ENCODE measurements around the gene JAK1.

GRCh38 chr1:64900916-64901315 is 65.4 kb downstream of the JAK1 start:
- no peak for TF ChIP-seq CTCF (IDR thresholded peaks at IDR 0.05)
- TF ChIP-seq ZFX (IDR thresholded peaks at IDR 0.05; ENCODE audit: borderline replicate concordance): no peak

All from 22Rv1 (cell line).